ENCODE results near the gene YBEY. TPM values are rescaled to one million over a fixed set of nuclear protein-coding genes. Genes with fewer than 3 reads are reported as not detected.

YBEY gene
- total RNA-seq, 1 donor from 2014 or later, result 23.0 TPM

DNA sequence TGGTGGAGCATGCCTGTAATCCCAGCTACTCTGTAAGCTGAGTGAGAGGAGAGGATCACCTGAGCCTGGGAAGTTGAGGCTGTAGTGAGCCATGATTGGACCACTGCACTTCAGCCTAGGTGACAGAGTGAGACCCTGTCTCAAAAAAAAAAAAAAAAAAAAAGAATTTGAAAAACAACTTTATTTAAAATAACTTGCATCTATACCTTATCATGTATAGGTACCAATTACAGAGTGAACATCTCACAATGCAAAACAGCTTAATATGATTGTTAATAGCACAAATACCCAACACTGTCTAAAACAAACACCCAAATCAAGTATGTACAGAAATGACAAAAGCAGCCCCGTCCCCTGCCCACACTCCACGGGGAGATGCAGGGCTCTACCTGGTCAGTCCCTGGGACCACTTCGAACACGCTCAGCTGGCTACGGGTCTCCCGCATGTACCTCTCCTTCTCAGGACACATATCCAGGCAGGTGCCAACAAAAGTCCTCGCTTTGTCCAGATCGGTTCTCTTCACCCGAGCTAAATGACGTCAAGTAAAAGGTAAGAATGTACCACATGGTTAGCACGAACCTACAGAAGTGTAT lies 11.2 kb upstream of the YBEY start:
- Mint-ChIP-seq H3K27ac (ENCODE audit: unreplicated experiment) (no peak overlapping the region), H3K4me3 (no peak overlapping the region), H3K4me1 (no peaks in the 10 kb centered on the region), H3K9me3 (no peaks in the 10 kb centered on the region), H3K27me3 (ENCODE audit: low read depth) (no peaks in the 10 kb centered on the region), H3K36me3 (ENCODE audit: low read depth) (peaks cover 33% of the 10 kb centered on the region)
- no peak for DNase-seq (ENCODE audit: low read depth, low spot score)
- TF ChIP-seq, protein P1, sequence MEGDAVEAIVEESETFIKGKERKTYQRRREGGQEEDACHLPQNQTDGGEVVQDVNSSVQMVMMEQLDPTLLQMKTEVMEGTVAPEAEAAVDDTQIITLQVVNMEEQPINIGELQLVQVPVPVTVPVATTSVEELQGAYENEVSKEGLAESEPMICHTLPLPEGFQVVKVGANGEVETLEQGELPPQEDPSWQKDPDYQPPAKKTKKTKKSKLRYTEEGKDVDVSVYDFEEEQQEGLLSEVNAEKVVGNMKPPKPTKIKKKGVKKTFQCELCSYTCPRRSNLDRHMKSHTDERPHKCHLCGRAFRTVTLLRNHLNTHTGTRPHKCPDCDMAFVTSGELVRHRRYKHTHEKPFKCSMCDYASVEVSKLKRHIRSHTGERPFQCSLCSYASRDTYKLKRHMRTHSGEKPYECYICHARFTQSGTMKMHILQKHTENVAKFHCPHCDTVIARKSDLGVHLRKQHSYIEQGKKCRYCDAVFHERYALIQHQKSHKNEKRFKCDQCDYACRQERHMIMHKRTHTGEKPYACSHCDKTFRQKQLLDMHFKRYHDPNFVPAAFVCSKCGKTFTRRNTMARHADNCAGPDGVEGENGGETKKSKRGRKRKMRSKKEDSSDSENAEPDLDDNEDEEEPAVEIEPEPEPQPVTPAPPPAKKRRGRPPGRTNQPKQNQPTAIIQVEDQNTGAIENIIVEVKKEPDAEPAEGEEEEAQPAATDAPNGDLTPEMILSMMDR (conservative IDR thresholded peaks at IDR 0.05), result no peak

DNA sequence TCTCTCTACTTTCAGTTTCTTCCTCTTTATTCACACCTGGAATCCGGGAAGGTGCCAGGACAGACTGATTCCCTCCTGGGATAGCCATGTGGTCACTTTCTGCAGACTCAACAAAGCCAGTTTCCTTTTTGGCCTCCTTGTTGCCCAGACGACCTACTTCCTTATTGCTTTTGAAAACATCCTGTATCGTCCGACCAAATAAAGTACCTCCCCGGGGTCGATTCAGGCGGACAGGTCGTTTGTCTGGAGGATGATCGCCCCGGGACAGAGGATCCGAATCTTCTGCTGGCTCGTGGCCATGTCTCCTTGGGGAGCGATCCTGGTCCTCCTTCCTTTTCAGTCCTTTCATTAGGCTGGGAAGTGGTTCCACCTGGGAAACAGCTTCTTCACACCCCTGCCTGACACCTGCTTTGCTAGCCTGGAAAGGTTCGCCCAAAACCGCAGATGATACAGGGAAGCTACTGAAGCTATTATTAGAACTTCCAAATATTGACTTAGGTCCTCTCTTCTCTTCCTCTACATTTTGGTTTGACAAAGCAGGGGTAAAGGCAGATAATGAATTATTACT lies 2.0 kb upstream of the YBEY start:
- Mint-ChIP-seq H3K4me3 (peak overlapping the region; percentile 79), H3K4me1 (peaks cover 44% of the 10 kb centered on the region), H3K27ac (ENCODE audit: unreplicated experiment) (no peak overlapping the region), H3K9me3 (no peaks in the 10 kb centered on the region), H3K36me3 (ENCODE audit: low read depth) (peaks cover 26% of the 10 kb centered on the region), H3K27me3 (ENCODE audit: low read depth) (no peaks in the 10 kb centered on the region)
- TF ChIP-seq, protein P1 (conservative IDR thresholded peaks at IDR 0.05), result no peak
- no peak for DNase-seq (ENCODE audit: low read depth, low spot score)

DNA sequence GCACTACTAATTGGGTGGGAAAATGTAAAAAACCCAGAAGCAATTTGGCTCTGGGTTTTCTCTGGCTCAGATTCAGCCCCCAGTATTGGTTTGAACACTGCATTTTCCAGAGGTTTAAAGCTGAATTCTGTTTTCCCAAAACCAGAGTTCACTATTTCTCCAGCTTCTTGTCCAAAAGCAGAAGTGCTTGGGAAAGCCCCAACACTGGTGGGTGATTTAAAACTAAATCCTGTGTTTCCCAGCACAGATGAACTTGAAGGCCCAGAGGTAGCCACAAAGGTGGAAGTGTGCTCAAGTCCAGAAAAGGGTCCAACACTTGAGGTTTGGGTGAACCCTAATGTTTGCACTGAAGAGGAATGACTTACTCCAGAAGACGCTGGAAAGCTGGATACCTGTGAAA lies 1.4 kb upstream of the YBEY start:
- Mint-ChIP-seq H3K4me3 (peak overlapping the region; percentile 92), H3K36me3 (ENCODE audit: low read depth) (peaks cover 20% of the 10 kb centered on the region), H3K27ac (ENCODE audit: unreplicated experiment) (no peak overlapping the region), H3K9me3 (no peaks in the 10 kb centered on the region), H3K4me1 (peaks cover 45% of the 10 kb centered on the region), H3K27me3 (ENCODE audit: low read depth) (no peaks in the 10 kb centered on the region)
- DNase-seq (ENCODE audit: low read depth, low spot score), result no peak
- TF ChIP-seq, protein P1 (conservative IDR thresholded peaks at IDR 0.05), result no peak

DNA sequence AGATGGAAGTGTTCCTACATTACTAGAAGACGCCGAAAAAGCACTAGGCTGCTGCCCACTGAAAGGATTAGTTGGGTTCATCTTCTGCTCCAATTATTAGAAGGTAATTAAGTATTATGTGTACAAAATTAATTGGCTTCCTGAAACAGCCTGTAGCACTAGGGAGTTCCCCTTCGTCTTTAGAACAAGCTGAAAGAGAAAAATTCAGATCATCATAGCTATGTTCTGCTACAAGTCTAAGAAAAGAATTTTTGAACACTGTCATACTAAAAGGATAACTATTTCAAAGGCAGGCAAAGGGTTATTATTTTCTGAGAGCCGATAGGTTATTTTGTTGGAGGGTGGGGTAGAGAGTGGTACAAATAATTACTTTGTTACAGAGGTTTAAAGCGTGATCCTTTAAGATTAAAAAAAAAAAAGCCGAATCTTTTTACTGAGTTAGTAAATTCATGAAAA lies 908 bp upstream of the YBEY start, which contains the start of gene MCM3AP:
Gene MCM3AP (minus strand): TSS at position 406 of the 456 bp plus-strand sequence. CDS start 325 bp downstream, at position 81.
- H3K9me3 Mint-ChIP-seq, result no peaks in the 10 kb centered on the region
- H3K27me3 Mint-ChIP-seq (ENCODE audit: low read depth), result no peaks in the 10 kb centered on the region
- peaks cover 45% of the 10 kb centered on the region for H3K4me1 Mint-ChIP-seq
- H3K27ac Mint-ChIP-seq (ENCODE audit: unreplicated experiment), result peak within 1 kb of the TSS; percentile 89
- no peak for DNase-seq (ENCODE audit: low read depth, low spot score)
- H3K4me3 Mint-ChIP-seq, result peak within 1 kb of the TSS; percentile 92
- TF ChIP-seq, protein P1 (conservative IDR thresholded peaks at IDR 0.05), result no peak
- H3K36me3 Mint-ChIP-seq (ENCODE audit: low read depth), result peaks cover 18% of the 10 kb centered on the region

DNA sequence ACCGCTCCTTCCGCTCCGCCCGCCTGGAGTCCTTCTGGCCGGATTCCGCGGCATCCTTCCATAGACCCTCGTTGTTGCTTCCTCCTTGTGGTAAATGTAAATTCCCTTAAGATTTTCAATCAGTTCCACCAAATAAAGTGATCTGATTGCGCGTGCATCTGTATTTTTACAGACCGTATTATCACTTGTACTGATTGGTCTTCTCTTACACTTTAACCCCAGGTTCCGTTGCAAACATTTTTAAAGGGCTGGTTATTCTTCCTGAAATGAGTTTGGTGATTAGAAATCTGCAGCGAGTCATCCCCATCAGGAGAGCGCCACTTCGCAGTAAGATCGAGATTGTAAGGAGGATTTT lies 483 bp downstream of the YBEY start:
- no peaks in the 10 kb centered on the region for H3K9me3 Mint-ChIP-seq
- DNase-seq (ENCODE audit: low read depth, low spot score), result no peak
- TF ChIP-seq, protein P1 (conservative IDR thresholded peaks at IDR 0.05), result no peak
- peaks cover 20% of the 10 kb centered on the region for H3K36me3 Mint-ChIP-seq (ENCODE audit: low read depth)
- peak overlapping the region; percentile 91 for H3K4me3 Mint-ChIP-seq
- H3K4me1 Mint-ChIP-seq, result peaks cover 41% of the 10 kb centered on the region
- H3K27ac Mint-ChIP-seq (ENCODE audit: unreplicated experiment), result peak overlapping the region; percentile 44
- no peaks in the 10 kb centered on the region for H3K27me3 Mint-ChIP-seq (ENCODE audit: low read depth)

Data from neural crest cell (in vitro differentiated cells).